Amygdala (tissue), 56 donors: Measurements from ENCODE around the gene FAM107B.
A peak's percentile ranks its signal among the peaks of the same experiment; 100 is the strongest.

Source experiments
- DNase-seq, 56 donors: peaks; one replicate each; lab custom pipeline; 2025; lab: John Stamatoyannopoulos, UW

The FAM107B gene

GRCh38 chr10:14565199-14565598, 209.5 kb downstream of the FAM107B start:
- DNase-seq: no peak

GRCh38 chr10:14564268-14564744, 210.4 kb downstream of the FAM107B start:
- no peak for DNase-seq

- no peak for DNase-seq
These were observed 211.2 kb downstream of the FAM107B start for GRCh38 chr10:14563359-14563940.

GRCh38 chr10:14563076-14563336, 211.7 kb downstream of the FAM107B start:
- no peak for DNase-seq

- no peak for DNase-seq
These were observed 212.2 kb downstream of the FAM107B start for GRCh38 chr10:14562218-14563075.

GRCh38 chr10:14560791-14561765, 213.6 kb downstream of the FAM107B start:
- DNase-seq: peak in 30 of 56 donors; percentile 17 to 71 (median 38)

- DNase-seq: peak in 1 of 56 donors; percentile 22
These were observed 214.4 kb downstream of the FAM107B start for GRCh38 chr10:14560274-14560673.

- DNase-seq: no peak
These were observed 216.7 kb downstream of the FAM107B start for GRCh38 chr10:14558025-14558424.

- no peak for DNase-seq
These were observed 217.1 kb downstream of the FAM107B start for GRCh38 chr10:14557567-14557966.

- peak in 4 of 56 donors; percentile 27 to 39 (median 32) for DNase-seq
These were observed 218.3 kb downstream of the FAM107B start for GRCh38 chr10:14556285-14556956.

GRCh38 chr10:14555807-14556206, 218.9 kb downstream of the FAM107B start:
- DNase-seq: no peak

GRCh38 chr10:14554491-14555205, 220.0 kb downstream of the FAM107B start:
- DNase-seq: no peak

GRCh38 chr10:14554091-14554490, 220.6 kb downstream of the FAM107B start:
- no peak for DNase-seq

- no peak for DNase-seq
These were observed 221.2 kb downstream of the FAM107B start for GRCh38 chr10:14553448-14553847.

- no peak for DNase-seq
These were observed 222.7 kb downstream of the FAM107B start for GRCh38 chr10:14552015-14552414.

- no peak for DNase-seq
These were observed 224.2 kb downstream of the FAM107B start for GRCh38 chr10:14550471-14550981.

- peak in 4 of 56 donors; percentile 32 to 39 (median 36) for DNase-seq
These were observed 225.2 kb downstream of the FAM107B start for GRCh38 chr10:14549496-14549895.

GRCh38 chr10:14548970-14549369, 225.7 kb downstream of the FAM107B start:
- no peak for DNase-seq

GRCh38 chr10:14548474-14548873, 226.2 kb downstream of the FAM107B start:
- no peak for DNase-seq
